ENCODE results near the gene UBE2O. TPM values are rescaled to one million over a fixed set of nuclear protein-coding genes. Genes with fewer than 3 reads are reported as not detected.

The UBE2O gene
- total and polyA plus RNA-seq, 10 donors, result 7.2 to 55.9 (median 30.4) TPM

DNA sequence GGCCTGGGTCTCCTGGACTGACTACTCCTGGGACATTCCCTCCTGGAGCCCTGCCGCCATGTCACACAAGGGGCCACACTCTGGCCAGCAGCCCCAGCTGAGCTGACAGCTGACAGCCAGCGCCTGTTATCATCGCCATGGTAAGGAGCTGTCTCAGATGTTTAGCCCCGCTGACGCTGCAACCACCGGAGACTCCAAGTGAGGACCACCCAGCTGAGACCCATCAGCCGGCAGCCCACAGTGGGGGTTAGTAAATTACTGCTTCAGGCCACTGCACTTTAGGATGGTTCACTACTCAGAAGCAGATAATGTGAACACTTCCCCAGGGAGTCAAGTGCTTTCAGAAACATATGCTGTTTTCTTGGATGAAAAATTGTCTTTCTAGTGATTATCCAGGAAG is 83.1 kb downstream of the UBE2O start:
- intact Hi-C loops (cut with DNase I; ENCODE audit: low total_unique reads), result no loop called here
- Histone ChIP-seq H3K9me3 (no peaks in the 10 kb centered on the region), H3K27me3 (replicated peaks in 1 of 7) (peaks cover 0 to 10% (median 0%) of the 10 kb centered on the region in 7 donors), H3K4me1 (no peaks in the 10 kb centered on the region), H3K4me3 (no peak overlapping the region), H3K27ac (no peak overlapping the region), H3K36me3 (no peaks in the 10 kb centered on the region)
- no peak for TF ChIP-seq POLR2A (IDR thresholded peaks at IDR 0.05)
- TF ChIP-seq POLR2AphosphoS5 (IDR thresholded peaks at IDR 0.05), result no peak
- TF ChIP-seq CTCF (IDR thresholded peaks at IDR 0.05 in 8 of 11, conservative IDR thresholded peaks at IDR 0.05 in 3 of 11), result no peak
- 78 to 96% (median 84%) methylated on average over 7 of the region's 7 CpGs for WGBS, 5 donors
- DNase-seq, result no peak

DNA sequence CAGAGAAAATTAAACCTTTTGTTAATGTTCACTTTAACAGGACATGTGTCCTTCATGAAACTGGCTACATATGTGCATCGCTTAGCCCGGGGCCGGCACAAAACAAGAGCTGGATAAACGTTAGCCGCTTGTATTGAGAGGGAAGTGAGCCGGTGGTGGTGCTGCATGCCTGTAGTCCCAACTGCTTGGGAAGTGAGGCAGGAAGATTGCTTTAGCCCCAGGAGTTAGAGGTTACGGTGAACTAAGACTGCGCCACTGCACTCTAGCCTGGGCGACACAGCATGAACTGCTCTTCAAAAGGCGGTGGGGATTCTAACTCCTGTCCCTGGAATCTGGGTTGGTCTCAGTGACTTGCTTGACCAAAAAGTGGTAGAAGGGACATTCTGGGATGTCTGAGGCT is 83.6 kb downstream of the UBE2O start:
- no peak for DNase-seq
- H3K4me3 ChIP-seq, result no peak overlapping the region
- no peaks in the 10 kb centered on the region for H3K4me1 ChIP-seq
- intact Hi-C loops (cut with DNase I; ENCODE audit: low total_unique reads), result no loop called here
- no peaks in the 10 kb centered on the region for H3K9me3 ChIP-seq
- H3K36me3 ChIP-seq, result no peaks in the 10 kb centered on the region
- TF ChIP-seq CTCF (IDR thresholded peaks at IDR 0.05 in 8 of 11, conservative IDR thresholded peaks at IDR 0.05 in 3 of 11) (no peak), POLR2A (IDR thresholded peaks at IDR 0.05) (no peak), POLR2AphosphoS5 (IDR thresholded peaks at IDR 0.05) (no peak)
- WGBS, 5 donors, result 86 to 90% (median 88%) methylated on average over 10 of the region's 10 CpGs
- H3K27me3 ChIP-seq (replicated peaks in 1 of 7), result peaks cover 0 to 15% (median 0%) of the 10 kb centered on the region in 7 donors
- H3K27ac ChIP-seq, result no peak overlapping the region

GRCh38 chr17:76368545-76368944 is 84.4 kb downstream of the UBE2O start:
- 68 to 86% (median 80%) methylated on average over 7 to 11 of the region's 11 CpGs for WGBS, 5 donors
- Histone ChIP-seq H3K27ac (no peak overlapping the region), H3K27me3 (replicated peaks in 1 of 7) (peaks cover 0 to 23% (median 0%) of the 10 kb centered on the region in 7 donors), H3K4me1 (peaks cover 0 to 2% (median 0%) of the 10 kb centered on the region in 6 donors), H3K36me3 (no peaks in the 10 kb centered on the region), H3K4me3 (no peak overlapping the region), H3K9me3 (no peaks in the 10 kb centered on the region)
- intact Hi-C loops (cut with DNase I; ENCODE audit: low total_unique reads), result no loop called here
- TF ChIP-seq POLR2AphosphoS5 (IDR thresholded peaks at IDR 0.05), result no peak
- no peak for TF ChIP-seq CTCF (IDR thresholded peaks at IDR 0.05 in 8 of 11, conservative IDR thresholded peaks at IDR 0.05 in 3 of 11)
- no peak for TF ChIP-seq POLR2A (IDR thresholded peaks at IDR 0.05)
- DNase-seq, result no peak

GRCh38 chr17:76367642-76368041 is 85.3 kb downstream of the UBE2O start:
- TF ChIP-seq POLR2AphosphoS5 (IDR thresholded peaks at IDR 0.05), result no peak
- no peak for TF ChIP-seq POLR2A (IDR thresholded peaks at IDR 0.05)
- TF ChIP-seq CTCF (IDR thresholded peaks at IDR 0.05 in 8 of 11, conservative IDR thresholded peaks at IDR 0.05 in 3 of 11), result no peak
- Histone ChIP-seq H3K27ac (no peak overlapping the region), H3K9me3 (no peaks in the 10 kb centered on the region), H3K27me3 (replicated peaks in 1 of 7) (peaks cover 0 to 26% (median 0%) of the 10 kb centered on the region in 7 donors), H3K4me1 (peaks cover 0 to 8% (median 2%) of the 10 kb centered on the region in 6 donors), H3K4me3 (no peak overlapping the region), H3K36me3 (no peaks in the 10 kb centered on the region)
- WGBS, 5 donors, result 81 to 92% (median 85%) methylated on average over 6 of the region's 6 CpGs
- intact Hi-C loops (cut with DNase I; ENCODE audit: low total_unique reads), result no loop called here
- no peak for DNase-seq

All from spleen (tissue), 11 donors.